Endodermal cell (in vitro differentiated cells): ENCODE data around the gene S100A11. TPM values are rescaled to one million over a fixed set of nuclear protein-coding genes. Genes with fewer than 3 reads are reported as not detected.
A peak's percentile ranks its signal among the peaks of the same experiment; 100 is the strongest.

Experiments used
- DNase-seq: peaks from one replicate; pipeline ENCODE4 v3.0.0-alpha.2; 2017
- H3K27ac ChIP-seq: 2 replicates; pipeline ENCODE4 v1.5.1; 2013; ENCODE audit warnings: mild to moderate bottlenecking, low read depth, low read length, moderate library complexity
- H3K27me3 ChIP-seq: 2 replicates; pipeline ENCODE4 v1.6.1; 2013; ENCODE audit warnings: mild to moderate bottlenecking, low read length, moderate library complexity; ENCODE audit not compliant: insufficient read depth, control insufficient read depth, poor library complexity, severe bottlenecking
- H3K36me3 ChIP-seq: 2 replicates; pipeline ENCODE4 v1.7.0; 2013; ENCODE audit warnings: mild to moderate bottlenecking, low read length, moderate library complexity; ENCODE audit not compliant: control insufficient read depth, insufficient read depth
- H3K4me1 ChIP-seq: one replicate; pipeline ENCODE4 v1.7.0; 2013; ENCODE audit warnings: low read length; ENCODE audit not compliant: control insufficient read depth, insufficient read depth
- H3K4me3 ChIP-seq: 2 replicates; pipeline ENCODE4 v1.5.1; 2013; ENCODE audit warnings: mild to moderate bottlenecking, low read length, moderate library complexity
- H3K9ac ChIP-seq: 2 replicates; pipeline ENCODE4 v1.6.1; 2013; ENCODE audit warnings: mild to moderate bottlenecking, low read length, moderate library complexity; ENCODE audit not compliant: poor library complexity, severe bottlenecking; ENCODE audit errors: extremely low read depth
- H3K9me3 ChIP-seq: 2 replicates; pipeline ENCODE4 v1.6.1; 2013; ENCODE audit warnings: mild to moderate bottlenecking, low read length, moderate library complexity; ENCODE audit not compliant: control insufficient read depth
- H3K27ac Mint-ChIP-seq: 2 replicates; pipeline ENCODE4 v1.8.0; 2020; ENCODE audit warnings: mixed read lengths
- H3K27me3 Mint-ChIP-seq: 2 replicates; pipeline ENCODE4 v1.8.0; 2021; ENCODE audit warnings: mild to moderate bottlenecking, mixed read lengths; ENCODE audit not compliant: insufficient read depth
- H3K36me3 Mint-ChIP-seq: 2 replicates; pipeline ENCODE4 v1.8.0; 2020; ENCODE audit warnings: low read depth, mixed read lengths
- H3K4me1 Mint-ChIP-seq: 2 replicates; pipeline ENCODE4 v1.8.0; 2020; ENCODE audit warnings: mixed read lengths
- H3K4me3 Mint-ChIP-seq: 2 replicates; pipeline ENCODE4 v1.8.0; 2020; ENCODE audit warnings: mild to moderate bottlenecking, moderate library complexity, mixed read lengths
- H3K9me3 Mint-ChIP-seq: 2 replicates; pipeline ENCODE4 v1.8.0; 2020; ENCODE audit warnings: mild to moderate bottlenecking, mixed read lengths
- WGBS, 2 experiments: methylation state at CpG; one replicate each; pipeline versions ENCODE4 v1.1.5 to v1.1.7; 2013; ENCODE audit warnings: missing lambda C conversion rate in 2 of 2, mixed read lengths in 1 of 2; ENCODE audit not compliant: insufficient coverage in 1 of 2, insufficient read length in 1 of 2; 5-methylcytosine and 5-hydroxymethylcytosine counted together
- total RNA-seq, 2 donors: library from RNA; stranded (reverse); fragmentation: NEBNext Ultra II Directional in 1 of 2; extraction: Animal tissue kit (Norgen Biotek cat#: 25700) in 1 of 2; gene quantifications; 2 replicates in 1 of 2; 3 replicates in 1 of 2; pipeline ENCODE4 v1.2.1, GENCODE V29; 2021
- TF ChIP-seq, protein P1 (sequence below): fragments of 200-600 bp; sonication (generic); conservative IDR thresholded peaks from 2 replicates; pipeline ENCODE4 v1.5.0; 2021; ENCODE audit warnings: antibody characterized with exemption, mild to moderate bottlenecking

S100A11 gene
- total RNA-seq, 2 donors from 2014 or later = 163 to 248 TPM

DNA sequence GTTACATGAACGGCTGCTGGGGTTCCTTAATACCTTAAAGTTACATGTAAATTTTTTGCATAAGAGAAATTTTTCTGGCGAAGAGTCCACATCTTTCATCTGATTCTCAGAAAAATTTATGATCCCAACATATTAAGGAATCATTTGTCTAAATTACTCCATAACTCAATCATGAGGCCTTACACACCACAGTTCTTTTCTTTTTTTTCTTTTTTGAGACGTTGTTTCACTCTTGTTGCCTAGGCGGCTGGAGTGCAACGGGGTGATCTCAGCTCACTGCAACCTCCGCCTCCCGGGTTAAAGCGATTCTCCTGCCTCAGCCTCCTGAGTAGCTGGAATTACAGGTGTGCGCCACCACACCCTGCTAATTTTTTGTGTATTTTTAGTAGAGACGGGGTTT, 2.1 kb upstream of the S100A11 start:
- whole genome bisulfite sequencing, 2 experiments = 82 to 92% methylated on average over 9 to 10 of the region's 10 CpGs
- Histone ChIP-seq H3K36me3 (peaks cover 3% of the 10 kb centered on the region), H3K4me3 (no peak overlapping the region), H3K27me3 (peaks cover 26% of the 10 kb centered on the region), H3K9me3 (no peaks in the 10 kb centered on the region), H3K9ac (no peak overlapping the region), H3K27ac (no peak overlapping the region), H3K4me1 (peaks cover 8% of the 10 kb centered on the region)
- no peak overlapping the region for H3K27ac Mint-ChIP-seq
- peaks cover under 1% of the 10 kb centered on the region for H3K36me3 Mint-ChIP-seq
- H3K4me1 Mint-ChIP-seq = peaks cover 32% of the 10 kb centered on the region
- H3K27me3 Mint-ChIP-seq = peaks cover 3% of the 10 kb centered on the region
- H3K9me3 Mint-ChIP-seq = no peaks in the 10 kb centered on the region
- DNase-seq = peak; percentile 12
- H3K4me3 Mint-ChIP-seq = no peak overlapping the region
- TF ChIP-seq, protein P1, sequence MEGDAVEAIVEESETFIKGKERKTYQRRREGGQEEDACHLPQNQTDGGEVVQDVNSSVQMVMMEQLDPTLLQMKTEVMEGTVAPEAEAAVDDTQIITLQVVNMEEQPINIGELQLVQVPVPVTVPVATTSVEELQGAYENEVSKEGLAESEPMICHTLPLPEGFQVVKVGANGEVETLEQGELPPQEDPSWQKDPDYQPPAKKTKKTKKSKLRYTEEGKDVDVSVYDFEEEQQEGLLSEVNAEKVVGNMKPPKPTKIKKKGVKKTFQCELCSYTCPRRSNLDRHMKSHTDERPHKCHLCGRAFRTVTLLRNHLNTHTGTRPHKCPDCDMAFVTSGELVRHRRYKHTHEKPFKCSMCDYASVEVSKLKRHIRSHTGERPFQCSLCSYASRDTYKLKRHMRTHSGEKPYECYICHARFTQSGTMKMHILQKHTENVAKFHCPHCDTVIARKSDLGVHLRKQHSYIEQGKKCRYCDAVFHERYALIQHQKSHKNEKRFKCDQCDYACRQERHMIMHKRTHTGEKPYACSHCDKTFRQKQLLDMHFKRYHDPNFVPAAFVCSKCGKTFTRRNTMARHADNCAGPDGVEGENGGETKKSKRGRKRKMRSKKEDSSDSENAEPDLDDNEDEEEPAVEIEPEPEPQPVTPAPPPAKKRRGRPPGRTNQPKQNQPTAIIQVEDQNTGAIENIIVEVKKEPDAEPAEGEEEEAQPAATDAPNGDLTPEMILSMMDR = no peak

DNA sequence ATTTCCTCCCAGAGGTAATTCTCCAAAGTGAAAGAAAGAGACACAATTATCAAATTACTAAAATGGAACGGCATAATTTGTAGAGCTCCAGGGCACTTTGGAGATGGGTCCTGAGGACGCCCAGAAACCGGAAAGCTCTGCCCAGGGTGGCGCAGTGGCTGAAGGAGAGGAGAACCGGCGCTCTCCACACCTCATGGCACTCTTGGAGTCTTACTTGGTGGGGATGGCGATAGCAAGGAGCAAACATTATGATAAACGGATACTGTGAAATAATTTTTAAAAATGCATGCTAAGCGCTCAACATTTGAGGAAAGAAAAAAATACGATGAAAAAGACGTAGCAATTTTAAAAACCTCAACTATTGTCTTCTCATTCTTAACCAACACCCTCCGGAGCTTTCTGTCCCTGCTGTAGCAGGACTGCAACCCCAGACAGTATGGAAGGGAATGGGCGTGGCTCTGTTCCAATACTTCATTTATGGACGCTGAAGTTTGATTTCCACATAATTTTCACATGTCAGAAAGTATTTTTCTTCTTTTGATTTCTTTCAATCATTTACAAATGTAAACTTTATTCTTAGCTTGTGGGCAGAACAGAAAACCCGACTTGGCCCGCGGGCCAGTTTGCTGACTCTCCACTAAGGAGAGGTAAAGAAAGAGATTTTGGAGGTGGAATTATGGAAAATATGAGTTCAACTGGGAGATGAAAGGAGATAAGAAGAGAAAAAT, 1.1 kb downstream of the S100A11 start:
- peaks cover 8% of the 10 kb centered on the region for H3K4me1 ChIP-seq
- Mint-ChIP-seq H3K9me3 (no peaks in the 10 kb centered on the region), H3K27me3 (peaks cover 3% of the 10 kb centered on the region), H3K36me3 (peaks cover 20% of the 10 kb centered on the region), H3K4me3 (peak overlapping the region; percentile 84), H3K4me1 (peaks cover 34% of the 10 kb centered on the region), H3K27ac (peak overlapping the region; percentile 91)
- H3K9me3 ChIP-seq = no peaks in the 10 kb centered on the region
- H3K27ac ChIP-seq = no peak overlapping the region
- TF ChIP-seq, protein P1 = peak; percentile 13
- peak overlapping the region; percentile 91 for H3K4me3 ChIP-seq
- peaks cover 22% of the 10 kb centered on the region for H3K36me3 ChIP-seq
- DNase-seq = peak; percentile 64
- peaks cover 15% of the 10 kb centered on the region for H3K27me3 ChIP-seq
- WGBS, 2 experiments = 11 to 21% methylated on average over 11 to 17 of the region's 17 CpGs
- peak overlapping the region; percentile 59 for H3K9ac ChIP-seq

DNA sequence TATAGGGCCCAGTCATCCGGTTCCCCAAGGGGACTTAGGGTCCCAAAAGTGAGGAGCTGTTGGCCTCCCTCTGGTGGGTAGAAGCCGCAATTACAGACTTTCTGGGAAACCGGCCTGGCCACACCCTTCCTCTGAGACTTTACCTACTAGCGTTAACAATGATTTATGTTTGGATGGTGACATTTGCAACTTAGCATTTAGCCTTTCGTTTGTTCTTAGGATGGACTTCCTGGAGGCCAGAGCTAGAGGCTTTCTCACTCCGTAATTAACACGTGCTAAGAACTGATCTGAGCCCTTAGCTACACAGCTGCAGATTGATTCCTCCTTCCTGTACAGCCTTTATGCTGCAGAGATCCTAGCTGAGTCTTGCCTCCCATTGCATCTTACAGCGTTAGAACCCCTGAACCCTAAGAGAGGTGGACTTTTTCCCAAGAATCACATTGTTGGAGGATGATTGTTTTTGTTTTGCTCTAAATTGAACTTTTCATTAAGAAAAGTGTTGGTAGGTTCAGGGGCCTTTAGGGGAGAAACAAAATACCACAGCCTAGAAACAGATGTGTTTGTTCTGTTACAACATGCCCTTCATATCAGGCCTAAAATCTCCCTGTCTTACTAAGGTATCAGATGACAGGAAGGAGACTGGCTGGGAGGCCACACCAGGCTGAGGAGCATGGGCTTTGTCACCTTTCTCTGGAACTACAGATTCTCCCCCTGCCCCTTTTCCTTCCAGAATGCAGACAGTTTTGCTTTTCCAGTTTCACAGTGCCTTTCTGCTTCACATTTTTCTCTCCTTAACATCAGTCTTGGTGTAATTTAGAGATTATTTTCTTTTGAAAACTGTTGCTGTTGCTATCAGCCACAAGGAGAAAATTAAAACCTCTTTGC, 1.9 kb downstream of the S100A11 start:
- H3K9ac ChIP-seq = peak overlapping the region; percentile 59
- H3K4me3 ChIP-seq = peak overlapping the region; percentile 91

More for the DNA sequence above, 1.9 kb downstream of the S100A11 start:
- Mint-ChIP-seq H3K4me1 (peaks cover 34% of the 10 kb centered on the region), H3K27ac (peak overlapping the region; percentile 91), H3K9me3 (no peaks in the 10 kb centered on the region), H3K36me3 (peaks cover 20% of the 10 kb centered on the region), H3K27me3 (peaks cover 3% of the 10 kb centered on the region), H3K4me3 (peak overlapping the region; percentile 84)
- peak; percentile 90 for DNase-seq
- peak overlapping the region; percentile 4 for H3K27ac ChIP-seq
- no peaks in the 10 kb centered on the region for H3K9me3 ChIP-seq
- WGBS, 2 experiments = 7 to 21% methylated on average over 5 to 8 of the region's 8 CpGs
- H3K36me3 ChIP-seq = peaks cover 22% of the 10 kb centered on the region
- peaks cover 9% of the 10 kb centered on the region for H3K27me3 ChIP-seq
- H3K4me1 ChIP-seq = peaks cover 8% of the 10 kb centered on the region
- TF ChIP-seq, protein P1 = peak; percentile 89
